ENCODE results near the gene TBL1XR1. TPM values are rescaled to one million over a fixed set of nuclear protein-coding genes. Genes with fewer than 3 reads are reported as not detected.

TBL1XR1 gene
- total RNA-seq, 1 experiment from 2014 or later: 175 TPM

GRCh38 chr3:177149106-177149505 is 48.2 kb downstream of the TBL1XR1 start:
- Histone ChIP-seq H2BK20ac (ENCODE audit: low read depth, low read length, poor library complexity, severe bottlenecking) (no peak overlapping the region), H3K79me1 (ENCODE audit: insufficient read depth, low read depth, low read length, poor library complexity, severe bottlenecking) (peaks cover 5% of the 10 kb centered on the region), H3K9me3 (ENCODE audit: control insufficient read depth, low read depth, low read length) (no peaks in the 10 kb centered on the region), H4K91ac (ENCODE audit: insufficient read length, low read depth, low read length) (no peak overlapping the region), H3K14ac (ENCODE audit: insufficient read depth, low read length) (no peak overlapping the region), H2AK5ac (ENCODE audit: insufficient read length, low read length) (no peak overlapping the region), H3K23me2 (ENCODE audit: insufficient read length, low read depth, low read length, poor library complexity, severe bottlenecking) (no peaks in the 10 kb centered on the region), H3K56ac (ENCODE audit: insufficient read length, low read depth, low read length) (no peak overlapping the region), H3K4me1 (ENCODE audit: insufficient read depth, low read length) (peaks cover 6% of the 10 kb centered on the region), H3K4me2 (ENCODE audit: insufficient read depth, insufficient read length, low read length) (no peak overlapping the region), H3K23ac (ENCODE audit: insufficient read length, low read depth, low read length) (no peak overlapping the region), H2BK15ac (ENCODE audit: low read depth, low read length) (no peak overlapping the region), H3K27ac (ENCODE audit: insufficient read length, low read depth, low read length) (no peak overlapping the region), H3K27me3 (ENCODE audit: insufficient read depth, low read length) (no peaks in the 10 kb centered on the region), H4K8ac (replicated peaks; ENCODE audit: insufficient read length, low read depth, low read length) (no peak overlapping the region), H3K9ac (ENCODE audit: extremely low read depth, insufficient read length, low read length) (no peak overlapping the region), H2AFZ (ENCODE audit: low read length) (no peak overlapping the region), H2BK12ac (ENCODE audit: insufficient read length, low read depth, low read length) (no peak overlapping the region), H3K4ac (ENCODE audit: low read depth, low read length) (no peak overlapping the region), H3K18ac (ENCODE audit: insufficient read length, low read depth, low read length) (no peak overlapping the region), H2BK5ac (ENCODE audit: insufficient read length, low read length) (no peak overlapping the region), H3T11ph (ENCODE audit: low read length) (no peak overlapping the region), H4K5ac (ENCODE audit: insufficient read length, low read depth, low read length) (no peak overlapping the region), H3K79me2 (ENCODE audit: insufficient read depth, low read length) (peaks cover 54% of the 10 kb centered on the region), H2BK120ac (ENCODE audit: low read depth, low read length, poor library complexity, severe bottlenecking) (no peak overlapping the region), H4K20me1 (ENCODE audit: control insufficient read depth, insufficient read depth, insufficient read length) (no peaks in the 10 kb centered on the region)
- DNase-seq: no peak
- no CpG with 5 or more reads among the region's 3 CpGs for WGBS (ENCODE audit: extremely low coverage, insufficient read length, low lambda C conversion rate)
- H3K9me3 Mint-ChIP-seq: no peaks in the 10 kb centered on the region
- TF ChIP-seq, protein P1, sequence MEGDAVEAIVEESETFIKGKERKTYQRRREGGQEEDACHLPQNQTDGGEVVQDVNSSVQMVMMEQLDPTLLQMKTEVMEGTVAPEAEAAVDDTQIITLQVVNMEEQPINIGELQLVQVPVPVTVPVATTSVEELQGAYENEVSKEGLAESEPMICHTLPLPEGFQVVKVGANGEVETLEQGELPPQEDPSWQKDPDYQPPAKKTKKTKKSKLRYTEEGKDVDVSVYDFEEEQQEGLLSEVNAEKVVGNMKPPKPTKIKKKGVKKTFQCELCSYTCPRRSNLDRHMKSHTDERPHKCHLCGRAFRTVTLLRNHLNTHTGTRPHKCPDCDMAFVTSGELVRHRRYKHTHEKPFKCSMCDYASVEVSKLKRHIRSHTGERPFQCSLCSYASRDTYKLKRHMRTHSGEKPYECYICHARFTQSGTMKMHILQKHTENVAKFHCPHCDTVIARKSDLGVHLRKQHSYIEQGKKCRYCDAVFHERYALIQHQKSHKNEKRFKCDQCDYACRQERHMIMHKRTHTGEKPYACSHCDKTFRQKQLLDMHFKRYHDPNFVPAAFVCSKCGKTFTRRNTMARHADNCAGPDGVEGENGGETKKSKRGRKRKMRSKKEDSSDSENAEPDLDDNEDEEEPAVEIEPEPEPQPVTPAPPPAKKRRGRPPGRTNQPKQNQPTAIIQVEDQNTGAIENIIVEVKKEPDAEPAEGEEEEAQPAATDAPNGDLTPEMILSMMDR (conservative IDR thresholded peaks at IDR 0.05): no peak
- H3K4me1 Mint-ChIP-seq: peaks cover 46 to 64% of the 10 kb centered on the region in 2 experiments
- H3K36me3 Mint-ChIP-seq (ENCODE audit: insufficient read depth in 1 of 3, low read depth in 3 of 3): peaks cover 0 to under 1% (median 0%) of the 10 kb centered on the region in 3 experiments; a peak in 2 of 7 replicates
- no peak overlapping the region for H3K4me3 Mint-ChIP-seq
- no peak overlapping the region; a peak in 1 of 7 replicates for H3K27ac Mint-ChIP-seq
- H3K27me3 Mint-ChIP-seq (ENCODE audit: low read depth): no peaks in the 10 kb centered on the region

Measured in H9 (cell line).